ENCODE measurements around the gene MRTFA. TPM values are rescaled to one million over a fixed set of nuclear protein-coding genes. Genes with fewer than 3 reads are reported as not detected.

MRTFA gene
- total RNA-seq, 4 donors from 2014 or later: 46.0 to 408 (median 90.0) TPM

GRCh38 chr22:40485813-40486667 lies 150.5 kb downstream of the MRTFA start:
- Histone ChIP-seq H3K27ac (no peak overlapping the region), H3K36me3 (no peaks in the 10 kb centered on the region), H3K4me1 (peaks cover 0 to 30% (median 14%) of the 10 kb centered on the region in 4 donors), H3K9me3 (no peaks in the 10 kb centered on the region), H3K4me3 (no peak overlapping the region), H3K27me3 (no peaks in the 10 kb centered on the region)
- in situ Hi-C loops (cut with MboI; ENCODE audit: low pct_ligation_motif_present in 1 of 4, low pct_unique_long_range_greater_than_20kb in 1 of 4, low sequenced_read_pairs in 3 of 4): no loop called here
- no peak for DNase-seq
- 84 to 86% methylated on average over 8 to 12 of the region's 12 CpGs for WGBS, 2 donors (ENCODE audit: low coverage in 1 of 2)
- no peak for TF ChIP-seq POLR2AphosphoS5 (IDR thresholded peaks at IDR 0.05)
- intact Hi-C loops (cut with DNase I; ENCODE audit: low total_unique reads): no loop called here

GRCh38 chr22:40484906-40485669 lies 151.4 kb downstream of the MRTFA start:
- no peak overlapping the region for H3K27ac ChIP-seq
- H3K36me3 ChIP-seq: no peaks in the 10 kb centered on the region
- no peaks in the 10 kb centered on the region for H3K9me3 ChIP-seq
- H3K4me1 ChIP-seq: peaks cover 0 to 25% (median 12%) of the 10 kb centered on the region in 4 donors
- 80% methylated on average over 1 to 7 of the region's 7 CpGs for WGBS, 2 donors (ENCODE audit: low coverage in 1 of 2)
- intact Hi-C loops (cut with DNase I; ENCODE audit: low total_unique reads) (no loop called here), in situ Hi-C loops (cut with MboI; ENCODE audit: low pct_ligation_motif_present in 1 of 4, low pct_unique_long_range_greater_than_20kb in 1 of 4, low sequenced_read_pairs in 3 of 4) (no loop called here)
- DNase-seq: no peak
- no peaks in the 10 kb centered on the region for H3K27me3 ChIP-seq
- H3K4me3 ChIP-seq: no peak overlapping the region
- TF ChIP-seq CTCF (IDR thresholded peaks at IDR 0.05) (no peak), POLR2AphosphoS5 (IDR thresholded peaks at IDR 0.05) (no peak), POLR2A (IDR thresholded peaks at IDR 0.05) (no peak), EP300 (IDR thresholded peaks at IDR 0.05; ENCODE audit: low read depth) (no peak)

- no peaks in the 10 kb centered on the region for H3K36me3 ChIP-seq
- WGBS, 2 donors (ENCODE audit: low coverage in 1 of 2): 95 to 100% methylated on average over 5 of the region's 5 CpGs
- intact Hi-C loops (cut with DNase I; ENCODE audit: low total_unique reads): no loop called here
Measured at GRCh38 chr22:40482886-40483285, 153.6 kb downstream of the MRTFA start.

GRCh38 chr22:40482391-40482790 lies 154.1 kb downstream of the MRTFA start:
- in situ Hi-C loops (cut with MboI; ENCODE audit: low pct_ligation_motif_present in 1 of 4, low pct_unique_long_range_greater_than_20kb in 1 of 4, low sequenced_read_pairs in 3 of 4) (no loop called here), intact Hi-C loops (cut with DNase I; ENCODE audit: low total_unique reads) (no loop called here)
- Histone ChIP-seq H3K9me3 (no peaks in the 10 kb centered on the region), H3K27me3 (no peaks in the 10 kb centered on the region), H3K4me3 (no peak overlapping the region), H3K36me3 (no peaks in the 10 kb centered on the region), H3K4me1 (peaks cover 0 to 36% (median 12%) of the 10 kb centered on the region in 4 donors), H3K27ac (no peak overlapping the region)
- DNase-seq: no peak
- TF ChIP-seq CTCF (IDR thresholded peaks at IDR 0.05) (no peak), POLR2A (IDR thresholded peaks at IDR 0.05) (no peak), POLR2AphosphoS5 (IDR thresholded peaks at IDR 0.05) (no peak), EP300 (IDR thresholded peaks at IDR 0.05; ENCODE audit: low read depth) (no peak)

More at GRCh38 chr22:40482886-40483285, 153.6 kb downstream of the MRTFA start:
- Histone ChIP-seq H3K4me1 (peaks cover 0 to 35% (median 12%) of the 10 kb centered on the region in 4 donors), H3K27me3 (no peaks in the 10 kb centered on the region), H3K9me3 (no peaks in the 10 kb centered on the region), H3K27ac (no peak overlapping the region), H3K4me3 (no peak overlapping the region)
- in situ Hi-C loops (cut with MboI; ENCODE audit: low pct_ligation_motif_present in 1 of 4, low pct_unique_long_range_greater_than_20kb in 1 of 4, low sequenced_read_pairs in 3 of 4): no loop called here
- TF ChIP-seq EP300 (IDR thresholded peaks at IDR 0.05; ENCODE audit: low read depth) (no peak), POLR2A (IDR thresholded peaks at IDR 0.05) (no peak), POLR2AphosphoS5 (IDR thresholded peaks at IDR 0.05) (no peak), CTCF (IDR thresholded peaks at IDR 0.05) (no peak)
- DNase-seq: no peak
